SK-N-SH treated with all-trans-retinoic acid at 6 μM for 48 hours (cell line): Measurements from ENCODE around the gene SETSIP.

Source experiments
- CSDC2 ChIP-seq: fragments of 250-450 bp; sonication (Bioruptor Pico); IDR thresholded peaks from 2 replicates; pipeline ENCODE4 v1.5.0; 2020; ENCODE audit warnings: mild to moderate bottlenecking, moderate library complexity
- CSRNP3 ChIP-seq: fragments of 250-450 bp; sonication (Bioruptor Pico); IDR thresholded peaks from 2 replicates; pipeline ENCODE4 v1.5.1; 2021; ENCODE audit warnings: mild to moderate bottlenecking, moderate library complexity
- ESRRG ChIP-seq: fragments of 250-450 bp; sonication (Bioruptor Pico); IDR thresholded peaks from 2 replicates; pipeline ENCODE4 v1.6.1; 2021; ENCODE audit warnings: mild to moderate bottlenecking
- PATZ1 ChIP-seq: fragments of 250-450 bp; sonication (Bioruptor Pico); IDR thresholded peaks from 2 replicates; pipeline ENCODE4 v1.8.0; 2020; ENCODE audit warnings: mild to moderate bottlenecking, moderate library complexity, borderline replicate concordance
- PPARA ChIP-seq: fragments of 250-450 bp; sonication (Bioruptor Pico); IDR thresholded peaks from 2 replicates; pipeline ENCODE4 v1.5.0; 2020; ENCODE audit warnings: mild to moderate bottlenecking, borderline replicate concordance
- TCF4 ChIP-seq: fragments of 250-450 bp; sonication (Bioruptor Pico); IDR thresholded peaks from 2 replicates; pipeline ENCODE4 v1.8.0; 2021; ENCODE audit warnings: mild to moderate bottlenecking, moderate library complexity, borderline replicate concordance
- ZNF70 ChIP-seq: fragments of 450-650 bp; formaldehyde crosslinking; IDR thresholded peaks from 2 replicates; pipeline ENCODE4 v1.5.0; 2020; ENCODE audit warnings: mild to moderate bottlenecking, moderate library complexity
- TF ChIP-seq, protein P1 (sequence below): fragments of 250-450 bp; sonication (Bioruptor Pico); IDR thresholded peaks from 2 replicates; pipeline ENCODE4 v1.5.0; 2020; ENCODE audit warnings: mild to moderate bottlenecking, moderate library complexity

DNA sequence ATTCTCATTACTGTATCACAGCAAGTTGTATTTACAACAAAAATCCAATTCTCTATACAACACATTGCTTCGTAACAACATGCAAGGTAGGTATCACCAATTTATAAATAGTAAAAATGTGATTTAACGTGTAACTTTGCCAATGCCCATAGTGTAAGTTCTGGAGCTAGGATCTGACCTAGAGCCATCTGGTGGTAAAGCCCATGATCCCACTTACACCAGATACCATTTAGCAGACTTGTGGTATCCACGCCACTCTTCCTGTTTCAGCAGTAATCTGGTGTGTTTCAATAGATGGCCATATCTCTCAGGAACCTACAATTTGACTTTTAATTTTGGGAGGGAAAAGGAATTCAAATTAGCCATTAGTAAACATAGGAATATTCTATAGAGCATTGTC lies 10.2 kb downstream of the SETSIP start:
- TF ChIP-seq CSRNP3 (CRISPR knock-in tag) (no peak), TCF4 (CRISPR knock-in tag) (no peak), ESRRG (CRISPR knock-in tag) (no peak), PPARA (no peak), ZNF70 (CRISPR knock-in tag) (no peak), PATZ1 (CRISPR knock-in tag) (no peak), CSDC2 (CRISPR knock-in tag) (no peak)
- TF ChIP-seq, protein P1, sequence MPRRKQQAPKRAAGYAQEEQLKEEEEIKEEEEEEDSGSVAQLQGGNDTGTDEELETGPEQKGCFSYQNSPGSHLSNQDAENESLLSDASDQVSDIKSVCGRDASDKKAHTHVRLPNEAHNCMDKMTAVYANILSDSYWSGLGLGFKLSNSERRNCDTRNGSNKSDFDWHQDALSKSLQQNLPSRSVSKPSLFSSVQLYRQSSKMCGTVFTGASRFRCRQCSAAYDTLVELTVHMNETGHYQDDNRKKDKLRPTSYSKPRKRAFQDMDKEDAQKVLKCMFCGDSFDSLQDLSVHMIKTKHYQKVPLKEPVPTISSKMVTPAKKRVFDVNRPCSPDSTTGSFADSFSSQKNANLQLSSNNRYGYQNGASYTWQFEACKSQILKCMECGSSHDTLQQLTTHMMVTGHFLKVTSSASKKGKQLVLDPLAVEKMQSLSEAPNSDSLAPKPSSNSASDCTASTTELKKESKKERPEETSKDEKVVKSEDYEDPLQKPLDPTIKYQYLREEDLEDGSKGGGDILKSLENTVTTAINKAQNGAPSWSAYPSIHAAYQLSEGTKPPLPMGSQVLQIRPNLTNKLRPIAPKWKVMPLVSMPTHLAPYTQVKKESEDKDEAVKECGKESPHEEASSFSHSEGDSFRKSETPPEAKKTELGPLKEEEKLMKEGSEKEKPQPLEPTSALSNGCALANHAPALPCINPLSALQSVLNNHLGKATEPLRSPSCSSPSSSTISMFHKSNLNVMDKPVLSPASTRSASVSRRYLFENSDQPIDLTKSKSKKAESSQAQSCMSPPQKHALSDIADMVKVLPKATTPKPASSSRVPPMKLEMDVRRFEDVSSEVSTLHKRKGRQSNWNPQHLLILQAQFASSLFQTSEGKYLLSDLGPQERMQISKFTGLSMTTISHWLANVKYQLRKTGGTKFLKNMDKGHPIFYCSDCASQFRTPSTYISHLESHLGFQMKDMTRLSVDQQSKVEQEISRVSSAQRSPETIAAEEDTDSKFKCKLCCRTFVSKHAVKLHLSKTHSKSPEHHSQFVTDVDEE (CRISPR knock-in tag) = no peak
